ENCODE data around the gene RGP1.
A peak's percentile ranks its signal among the peaks of the same experiment; 100 is the strongest.

RGP1 gene

GRCh38 chr9:35756275-35757225, 7.5 kb downstream of the RGP1 start:
- Histone ChIP-seq H4K20me1 (ENCODE audit: insufficient read depth) (no peaks in the 10 kb centered on the region), H3K27ac (peak overlapping the region; percentile 89), H3K79me2 (ENCODE audit: insufficient read depth, low read depth) (peaks cover 34% of the 10 kb centered on the region; the same call in 1 of the 2 replicates), H3K36me3 (ENCODE audit: insufficient read depth) (no peaks in the 10 kb centered on the region), H3K4me1 (ENCODE audit: low read depth, poor library complexity, severe bottlenecking) (peaks cover 16% of the 10 kb centered on the region), H3K4me3 (IDR thresholded peaks at IDR 0.05; ENCODE audit: insufficient read depth, low read depth, low read length) (no peak overlapping the region), H3K9ac (peak overlapping the region; percentile 94), H3K27me3 (ENCODE audit: insufficient read depth, low read depth) (no peaks in the 10 kb centered on the region), H3K4me2 (peak overlapping the region; percentile 68), H2AFZ (ENCODE audit: low read depth) (peak overlapping the region; percentile 82)
- TF ChIP-seq CTCF (conservative IDR thresholded peaks at IDR 0.05; ENCODE audit: low read depth, low read length), result peak; percentile 82

DNA sequence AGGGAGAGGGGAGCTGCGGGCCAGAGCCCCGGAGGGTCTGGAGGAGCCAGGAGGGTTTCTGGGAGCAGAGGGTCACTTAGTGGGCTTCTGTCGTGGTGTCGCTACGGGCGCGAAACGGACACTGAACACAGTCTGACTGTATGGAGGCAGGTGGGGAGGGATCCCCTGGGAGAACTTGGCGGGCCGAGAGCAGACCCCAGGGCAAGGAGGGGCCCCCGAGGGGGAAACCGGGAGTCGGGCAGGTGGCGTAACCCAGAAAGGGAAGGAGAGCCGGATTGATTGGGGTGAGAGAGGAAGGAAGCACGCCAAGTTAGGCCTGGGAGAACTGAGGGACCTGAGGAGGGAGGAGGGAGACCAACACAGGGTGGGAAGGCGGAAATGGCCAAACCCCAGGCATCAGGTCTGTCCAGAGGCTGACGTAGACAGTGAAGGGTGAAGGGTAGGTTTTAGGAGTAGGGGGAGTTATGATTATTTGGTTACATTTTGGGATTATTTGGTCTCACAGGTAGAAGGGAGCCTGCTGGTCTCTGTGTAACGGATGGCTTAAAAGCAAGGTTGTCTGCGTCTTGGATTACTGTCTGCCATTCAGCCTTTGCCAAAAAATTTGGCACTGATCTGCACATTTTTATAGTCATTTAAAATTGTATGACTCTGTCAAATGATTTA, 8.3 kb downstream of the RGP1 start:
- Histone ChIP-seq H3K79me2 (ENCODE audit: insufficient read depth, low read depth) (peaks cover 42% of the 10 kb centered on the region; the same call in 1 of the 2 replicates), H2AFZ (ENCODE audit: low read depth) (peak overlapping the region; percentile 82), H3K4me1 (ENCODE audit: low read depth, poor library complexity, severe bottlenecking) (peaks cover 16% of the 10 kb centered on the region), H3K27ac (peak overlapping the region; percentile 89), H3K36me3 (ENCODE audit: insufficient read depth) (no peaks in the 10 kb centered on the region), H4K20me1 (ENCODE audit: insufficient read depth) (no peaks in the 10 kb centered on the region), H3K4me2 (peak overlapping the region; percentile 68), H3K4me3 (IDR thresholded peaks at IDR 0.05; ENCODE audit: insufficient read depth, low read depth, low read length) (no peak overlapping the region), H3K27me3 (ENCODE audit: insufficient read depth, low read depth) (no peaks in the 10 kb centered on the region), H3K9ac (peak overlapping the region; percentile 94)
- TF ChIP-seq CTCF (conservative IDR thresholded peaks at IDR 0.05; ENCODE audit: low read depth, low read length), result no peak

GRCh38 chr9:35757892-35758275, 8.8 kb downstream of the RGP1 start:
- no peak for TF ChIP-seq CTCF (conservative IDR thresholded peaks at IDR 0.05; ENCODE audit: low read depth, low read length)
- Histone ChIP-seq H3K9ac (peak overlapping the region; percentile 94; the same call in 1 of the 2 replicates), H2AFZ (ENCODE audit: low read depth) (no peak overlapping the region), H4K20me1 (ENCODE audit: insufficient read depth) (no peaks in the 10 kb centered on the region), H3K4me3 (IDR thresholded peaks at IDR 0.05; ENCODE audit: insufficient read depth, low read depth, low read length) (no peak overlapping the region), H3K27me3 (ENCODE audit: insufficient read depth, low read depth) (no peaks in the 10 kb centered on the region), H3K27ac (peak overlapping the region; percentile 89), H3K4me1 (ENCODE audit: low read depth, poor library complexity, severe bottlenecking) (peaks cover 16% of the 10 kb centered on the region), H3K36me3 (ENCODE audit: insufficient read depth) (no peaks in the 10 kb centered on the region), H3K79me2 (ENCODE audit: insufficient read depth, low read depth) (peaks cover 44% of the 10 kb centered on the region; the same call in 1 of the 2 replicates), H3K4me2 (peak overlapping the region; percentile 68)

- Histone ChIP-seq H3K4me2 (peak overlapping the region; percentile 68), H3K27ac (no peak overlapping the region), H3K4me3 (IDR thresholded peaks at IDR 0.05; ENCODE audit: insufficient read depth, low read depth, low read length) (no peak overlapping the region), H2AFZ (ENCODE audit: low read depth) (no peak overlapping the region), H3K4me1 (ENCODE audit: low read depth, poor library complexity, severe bottlenecking) (peaks cover 16% of the 10 kb centered on the region), H3K9ac (no peak overlapping the region), H4K20me1 (ENCODE audit: insufficient read depth) (no peaks in the 10 kb centered on the region), H3K79me2 (ENCODE audit: insufficient read depth, low read depth) (peaks cover 44% of the 10 kb centered on the region; the same call in 1 of the 2 replicates), H3K27me3 (ENCODE audit: insufficient read depth, low read depth) (no peaks in the 10 kb centered on the region), H3K36me3 (ENCODE audit: insufficient read depth) (no peaks in the 10 kb centered on the region)
- TF ChIP-seq CTCF (conservative IDR thresholded peaks at IDR 0.05; ENCODE audit: low read depth, low read length), result no peak
These were observed 9.5 kb downstream of the RGP1 start for GRCh38 chr9:35758475-35759050.

Measured in KMS-11 (cell line).